ENCODE measurements around the gene SLF1.

Gene SLF1

GRCh38 chr5:94623011-94623410 lies 4.5 kb downstream of the SLF1 start:
- H4K20me1 ChIP-seq (ENCODE audit: insufficient read depth) = no peaks in the 10 kb centered on the region
- no peaks in the 10 kb centered on the region for H3K27me3 ChIP-seq (ENCODE audit: insufficient read depth, low read depth)
- H3K4me2 ChIP-seq = 0 out of 2 replicates have a peak overlapping the region, but pooled peaks have one; percentile 6
- peaks cover 28% of the 10 kb centered on the region for H3K4me1 ChIP-seq (ENCODE audit: low read depth, poor library complexity, severe bottlenecking)
- no peak for TF ChIP-seq CTCF (conservative IDR thresholded peaks at IDR 0.05; ENCODE audit: low read depth, low read length)
- no peak overlapping the region for H3K4me3 ChIP-seq (IDR thresholded peaks at IDR 0.05; ENCODE audit: insufficient read depth, low read depth, low read length)
- no peak overlapping the region for H3K27ac ChIP-seq
- H2AFZ ChIP-seq (ENCODE audit: low read depth) = no peak overlapping the region
- H3K36me3 ChIP-seq (ENCODE audit: insufficient read depth) = no peaks in the 10 kb centered on the region
- H3K9ac ChIP-seq = no peak overlapping the region
- peaks cover 56% of the 10 kb centered on the region for H3K79me2 ChIP-seq (ENCODE audit: insufficient read depth, low read depth)

GRCh38 chr5:94623877-94624276 lies 5.4 kb downstream of the SLF1 start:
- Histone ChIP-seq H3K36me3 (ENCODE audit: insufficient read depth) (no peaks in the 10 kb centered on the region), H3K27ac (no peak overlapping the region), H3K4me3 (IDR thresholded peaks at IDR 0.05; ENCODE audit: insufficient read depth, low read depth, low read length) (no peak overlapping the region), H4K20me1 (ENCODE audit: insufficient read depth) (no peaks in the 10 kb centered on the region), H3K9ac (no peak overlapping the region), H3K4me2 (no peak overlapping the region), H3K79me2 (ENCODE audit: insufficient read depth, low read depth) (peaks cover 56% of the 10 kb centered on the region), H3K4me1 (ENCODE audit: low read depth, poor library complexity, severe bottlenecking) (peaks cover 28% of the 10 kb centered on the region), H3K27me3 (ENCODE audit: insufficient read depth, low read depth) (no peaks in the 10 kb centered on the region), H2AFZ (ENCODE audit: low read depth) (no peak overlapping the region)
- no peak for TF ChIP-seq CTCF (conservative IDR thresholded peaks at IDR 0.05; ENCODE audit: low read depth, low read length)

- Histone ChIP-seq H3K4me1 (ENCODE audit: low read depth, poor library complexity, severe bottlenecking) (peaks cover 18% of the 10 kb centered on the region), H3K36me3 (ENCODE audit: insufficient read depth) (peaks cover 14% of the 10 kb centered on the region; the same call in 1 of the 2 replicates), H3K4me2 (no peak overlapping the region), H4K20me1 (ENCODE audit: insufficient read depth) (no peaks in the 10 kb centered on the region), H3K27ac (no peak overlapping the region), H3K27me3 (ENCODE audit: insufficient read depth, low read depth) (no peaks in the 10 kb centered on the region), H3K79me2 (ENCODE audit: insufficient read depth, low read depth) (peaks cover 24% of the 10 kb centered on the region; the same call in 1 of the 2 replicates), H3K9ac (no peak overlapping the region), H2AFZ (ENCODE audit: low read depth) (no peak overlapping the region), H3K4me3 (IDR thresholded peaks at IDR 0.05; ENCODE audit: insufficient read depth, low read depth, low read length) (no peak overlapping the region)
- TF ChIP-seq CTCF (conservative IDR thresholded peaks at IDR 0.05; ENCODE audit: low read depth, low read length) = no peak
Observed at GRCh38 chr5:94627191-94627590, 8.7 kb downstream of the SLF1 start.

GRCh38 chr5:94632024-94632423 lies 13.6 kb downstream of the SLF1 start:
- peaks cover 14% of the 10 kb centered on the region; the same call in 1 of the 2 replicates for H3K36me3 ChIP-seq (ENCODE audit: insufficient read depth)
- no peak overlapping the region for H3K27ac ChIP-seq
- TF ChIP-seq CTCF (conservative IDR thresholded peaks at IDR 0.05; ENCODE audit: low read depth, low read length) = no peak

More at GRCh38 chr5:94632024-94632423, 13.6 kb downstream of the SLF1 start:
- Histone ChIP-seq H3K4me2 (peak overlapping the region; percentile 30), H4K20me1 (ENCODE audit: insufficient read depth) (no peaks in the 10 kb centered on the region), H3K9ac (no peak overlapping the region), H3K4me3 (IDR thresholded peaks at IDR 0.05; ENCODE audit: insufficient read depth, low read depth, low read length) (no peak overlapping the region), H3K4me1 (ENCODE audit: low read depth, poor library complexity, severe bottlenecking) (peaks cover 12% of the 10 kb centered on the region), H2AFZ (ENCODE audit: low read depth) (no peak overlapping the region), H3K79me2 (ENCODE audit: insufficient read depth, low read depth) (0 out of 2 replicates have a peak, but pooled peaks cover 2% of the 10 kb centered on the region), H3K27me3 (ENCODE audit: insufficient read depth, low read depth) (no peaks in the 10 kb centered on the region)

Data from KMS-11 (cell line).